GM18508 (cell line): ENCODE results near the gene EVI2B.
"Not testable (repeated sequence)": the region's sequence is repeated elsewhere in the genome, so short reads cannot be mapped to it uniquely, and the experiment has no call there.

Experiments used
- ATAC-seq: cut with Tn5 transposase; IDR thresholded peaks from one replicate; pipeline ENCODE4 v1.9.1; 2021; ENCODE audit warnings: moderate number of reproducible peaks; ENCODE audit not compliant: insufficient read depth, unreplicated experiment

Gene EVI2B, protein sequence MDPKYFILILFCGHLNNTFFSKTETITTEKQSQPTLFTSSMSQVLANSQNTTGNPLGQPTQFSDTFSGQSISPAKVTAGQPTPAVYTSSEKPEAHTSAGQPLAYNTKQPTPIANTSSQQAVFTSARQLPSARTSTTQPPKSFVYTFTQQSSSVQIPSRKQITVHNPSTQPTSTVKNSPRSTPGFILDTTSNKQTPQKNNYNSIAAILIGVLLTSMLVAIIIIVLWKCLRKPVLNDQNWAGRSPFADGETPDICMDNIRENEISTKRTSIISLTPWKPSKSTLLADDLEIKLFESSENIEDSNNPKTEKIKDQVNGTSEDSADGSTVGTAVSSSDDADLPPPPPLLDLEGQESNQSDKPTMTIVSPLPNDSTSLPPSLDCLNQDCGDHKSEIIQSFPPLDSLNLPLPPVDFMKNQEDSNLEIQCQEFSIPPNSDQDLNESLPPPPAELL

DNA sequence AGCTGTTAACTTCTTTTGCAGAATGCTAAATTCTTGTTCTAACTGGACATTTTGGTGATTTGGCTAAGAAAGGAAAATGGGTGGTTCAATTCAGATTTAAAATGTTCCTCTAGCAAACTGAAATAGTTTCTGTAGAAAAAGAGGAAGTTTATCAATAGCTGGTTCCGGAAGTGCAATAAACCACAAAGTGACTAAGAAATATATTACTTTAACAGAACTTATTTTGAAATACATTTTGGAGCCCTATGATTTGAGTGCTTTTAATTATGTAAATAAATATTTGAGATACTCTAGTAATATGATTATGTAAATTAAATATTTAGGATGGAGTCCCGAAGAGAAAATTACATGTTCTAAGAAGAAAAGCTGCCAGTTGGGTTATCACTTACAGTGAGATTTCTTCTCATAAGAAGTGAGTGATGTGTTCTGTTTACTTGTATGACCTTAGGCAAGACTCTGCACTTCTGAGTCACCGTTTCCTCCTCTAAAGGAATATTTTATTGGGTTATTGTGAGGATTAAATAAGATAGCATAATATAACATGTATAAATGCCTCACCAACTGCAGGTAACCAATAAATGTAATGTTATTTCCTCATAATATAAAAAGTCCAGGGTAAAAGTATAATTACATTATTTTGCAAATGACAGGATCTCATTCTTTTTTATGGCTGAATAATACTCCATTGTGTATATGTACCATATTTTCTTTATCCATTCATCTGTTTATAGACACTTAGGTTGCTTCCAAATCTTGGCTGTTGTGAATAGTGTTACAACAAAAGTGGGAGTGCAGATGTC is at the start of gene EVI2B:
TSS of gene EVI2B (minus strand) at position 73 of the 800 bp plus-strand sequence. CDS start 8,445 bp downstream, outside the sequence.
- ATAC-seq = no peak

DNA sequence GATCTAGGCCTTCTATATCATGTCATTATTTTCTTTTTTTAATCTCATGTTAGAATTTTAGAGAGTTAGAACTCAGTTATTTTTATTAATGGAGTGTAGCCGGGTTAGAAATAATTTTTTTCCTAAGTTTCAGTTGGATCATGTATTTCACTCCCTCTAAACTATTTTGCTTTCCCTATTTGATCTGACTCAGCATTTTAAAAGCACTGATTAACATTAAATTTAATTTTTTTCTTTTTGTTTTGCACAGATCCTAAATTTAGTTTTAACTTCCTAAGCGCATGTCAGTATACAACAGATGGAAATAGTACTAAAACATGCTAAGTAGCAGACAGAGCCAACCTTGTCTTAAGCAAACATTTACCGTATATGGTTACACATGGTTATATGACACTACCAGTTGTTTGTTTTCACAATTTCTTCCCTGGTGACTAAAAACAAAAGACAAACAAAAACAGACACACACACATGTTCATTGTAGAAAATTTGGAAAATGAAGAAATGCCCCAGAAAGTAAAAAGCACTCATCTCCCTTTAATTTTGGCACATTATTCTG is 44.1 kb upstream of the EVI2B start:
- no peak for ATAC-seq

DNA sequence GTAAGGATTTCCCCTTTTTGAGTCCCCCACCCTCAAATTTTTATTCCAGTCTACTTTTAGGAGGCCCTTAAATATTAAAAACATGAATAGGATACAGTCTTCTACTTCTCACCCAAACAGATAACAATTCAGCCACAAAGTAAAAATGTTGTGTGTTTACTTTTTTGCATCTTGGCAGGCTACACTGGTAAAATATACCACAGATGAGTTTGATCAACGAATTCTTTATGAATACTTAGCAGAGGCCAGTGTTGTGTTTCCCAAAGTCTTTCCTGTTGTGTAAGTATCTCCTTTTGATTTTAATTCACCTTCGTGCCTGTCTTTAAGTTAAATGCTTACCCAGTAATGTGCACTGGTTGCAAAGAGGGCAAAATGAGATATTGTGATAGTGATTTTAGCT is 43.2 kb upstream of the EVI2B start:
- ATAC-seq = no peak

DNA sequence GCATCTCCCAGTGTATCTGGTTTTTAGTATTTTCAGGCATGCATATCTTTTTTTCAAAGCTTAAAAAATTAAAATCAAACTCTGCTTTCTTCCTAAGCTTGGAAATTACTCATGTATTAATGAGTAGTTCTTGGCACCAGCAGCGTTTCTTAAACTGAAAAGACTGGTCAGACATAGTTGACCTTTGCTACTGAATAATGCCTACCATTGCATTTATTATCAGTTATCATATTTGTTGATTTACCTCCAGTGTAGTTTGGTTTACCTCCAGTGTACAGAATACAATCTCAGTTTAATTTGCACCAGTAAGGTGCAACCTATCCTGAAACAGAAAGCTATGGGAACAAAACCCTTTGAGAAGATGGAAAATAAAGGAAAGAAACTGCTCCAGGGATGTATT is 42.1 kb upstream of the EVI2B start:
- ATAC-seq = no peak

DNA sequence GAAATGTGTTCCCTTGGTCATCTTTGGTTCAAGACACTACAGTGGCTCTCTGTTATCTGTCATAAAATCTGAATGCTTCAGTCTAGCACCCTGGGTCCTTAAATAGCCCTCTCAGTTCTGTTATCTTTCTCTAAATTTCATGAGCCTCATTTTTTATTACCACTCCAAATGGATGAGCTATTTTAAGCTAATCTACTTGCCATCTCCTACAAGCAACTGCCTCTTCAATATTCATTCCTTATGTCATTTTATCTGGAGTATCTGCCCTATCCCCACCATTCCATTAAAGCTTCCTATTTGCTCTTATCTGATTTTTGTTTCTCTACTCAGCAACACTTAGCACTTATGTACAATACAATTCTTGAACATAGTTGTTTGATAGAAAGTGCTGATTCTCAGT is 35.6 kb upstream of the EVI2B start:
- ATAC-seq = no peak

DNA sequence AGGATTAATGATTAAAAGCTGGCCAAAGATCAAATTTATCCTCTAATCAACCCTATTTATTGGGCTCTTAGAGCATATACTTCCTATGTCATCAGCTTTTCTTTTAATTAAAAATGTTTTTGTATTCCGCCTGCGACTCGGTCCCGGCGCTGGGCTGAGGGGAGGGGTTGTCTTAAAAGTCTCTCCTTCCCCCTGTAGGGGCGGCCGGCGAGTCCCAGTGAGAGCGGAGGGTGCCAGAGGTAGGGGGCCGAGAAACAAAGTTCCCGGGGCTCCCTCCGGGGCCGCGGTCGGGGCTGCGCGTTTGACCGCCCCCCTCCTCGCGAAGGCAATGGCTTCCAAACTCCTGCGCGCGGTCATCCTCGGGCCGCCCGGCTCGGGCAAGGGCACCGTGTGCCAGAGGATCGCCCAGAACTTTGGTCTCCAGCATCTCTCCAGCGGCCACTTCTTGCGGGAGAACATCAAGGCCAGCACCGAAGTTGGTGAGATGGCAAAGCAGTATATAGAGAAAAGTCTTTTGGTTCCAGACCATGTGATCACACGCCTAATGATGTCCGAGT is 31.4 kb upstream of the EVI2B start:
- ATAC-seq = not testable (repeated sequence)

DNA sequence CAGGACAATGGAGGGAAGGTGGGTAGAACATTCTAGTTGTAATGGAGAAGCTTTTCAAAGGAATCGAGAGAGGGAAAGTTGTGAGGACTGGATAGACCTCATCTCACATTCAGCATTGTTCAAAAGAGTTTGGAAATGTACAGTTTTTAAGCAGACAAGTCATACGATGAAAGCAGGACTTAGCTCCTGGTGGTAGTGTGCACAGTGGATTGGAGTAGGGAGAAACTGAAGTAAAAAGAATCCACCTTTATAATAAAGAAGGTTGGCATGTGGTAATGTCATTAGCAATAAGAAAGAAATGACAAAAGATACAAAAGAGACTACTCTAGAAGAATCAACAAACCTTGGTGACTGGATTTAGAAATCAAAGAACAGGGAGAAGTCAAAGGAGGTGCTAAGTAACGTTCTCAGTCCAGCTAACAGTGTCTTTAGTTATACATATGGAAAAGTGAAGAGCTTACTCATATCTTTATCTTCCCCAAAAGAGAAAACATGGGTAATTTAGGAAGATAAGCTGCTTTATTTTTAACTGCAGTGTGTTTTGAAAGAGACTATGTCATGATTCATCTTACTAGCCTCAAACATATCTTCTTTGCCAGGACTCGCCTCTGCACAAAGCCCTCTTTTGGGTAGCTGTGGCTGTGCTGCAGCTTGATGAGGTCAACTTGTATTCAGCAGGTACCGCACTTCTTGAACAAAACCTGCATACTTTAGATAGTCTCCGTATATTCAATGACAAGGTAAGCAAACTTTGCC is 26.2 kb upstream of the EVI2B start:
- no peak for ATAC-seq

DNA sequence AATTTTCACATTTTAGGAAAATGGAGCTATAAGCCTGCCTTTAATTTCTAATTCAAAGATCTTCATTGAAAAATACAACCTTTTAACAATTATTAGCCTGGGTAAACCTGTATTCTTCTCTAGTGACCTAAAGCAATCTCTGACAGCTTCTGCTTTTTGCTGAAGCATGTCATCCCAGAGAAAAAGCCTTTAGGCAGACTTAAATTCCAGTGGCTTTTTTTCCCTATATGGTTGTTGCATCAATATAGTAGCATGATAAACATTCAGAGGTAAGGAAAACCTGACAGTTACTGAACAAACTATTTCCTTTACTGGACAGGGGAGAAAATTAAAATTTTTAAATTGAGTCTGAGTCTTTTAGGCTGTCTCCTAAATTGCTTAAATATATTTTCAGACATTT is 15.4 kb upstream of the EVI2B start:
- ATAC-seq = no peak

DNA sequence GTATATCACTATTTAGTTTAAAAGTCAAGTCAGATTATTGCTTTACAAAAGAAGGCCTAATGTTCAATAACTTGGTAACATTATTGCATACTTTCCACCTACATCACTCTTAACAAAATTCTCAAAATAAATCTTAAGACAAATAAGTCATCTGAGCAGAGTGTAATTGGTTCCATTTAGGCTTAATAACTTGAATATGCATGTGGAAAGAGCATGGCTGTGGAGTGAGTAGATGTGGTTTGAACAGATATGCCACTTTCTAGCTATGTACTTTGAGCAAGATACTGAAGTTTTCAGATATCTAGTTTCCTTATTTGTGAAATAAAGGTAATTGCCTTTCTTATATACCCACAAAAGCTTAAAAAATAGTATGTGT is 14.3 kb upstream of the EVI2B start:
- no peak for ATAC-seq

DNA sequence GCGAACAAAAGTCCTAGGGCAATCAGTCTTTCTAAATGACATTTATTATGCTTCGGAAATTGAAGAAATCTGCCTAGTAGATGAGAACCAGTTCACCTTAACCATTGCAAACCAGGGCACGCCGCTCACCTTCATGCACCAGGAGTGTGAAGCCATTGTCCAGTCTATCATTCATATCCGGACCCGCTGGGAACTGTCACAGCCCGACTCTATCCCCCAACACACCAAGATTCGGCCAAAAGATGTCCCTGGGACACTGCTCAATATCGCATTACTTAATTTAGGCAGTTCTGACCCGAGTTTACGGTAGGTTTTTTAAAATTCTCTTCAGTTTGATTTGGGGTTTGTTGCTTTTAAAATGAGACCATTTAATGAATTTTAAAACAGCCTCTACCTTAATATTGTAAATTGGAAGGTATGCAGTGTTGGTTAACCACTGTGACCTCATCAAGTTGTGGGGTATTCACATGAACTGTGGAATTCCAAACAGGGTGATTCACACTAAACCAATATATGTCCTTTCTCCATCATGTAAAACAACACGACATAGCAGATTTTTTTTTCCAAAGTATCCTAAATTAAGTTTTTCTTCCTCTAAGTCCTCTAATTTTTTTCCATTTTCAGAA is 13.8 kb upstream of the EVI2B start:
- ATAC-seq = no peak

DNA sequence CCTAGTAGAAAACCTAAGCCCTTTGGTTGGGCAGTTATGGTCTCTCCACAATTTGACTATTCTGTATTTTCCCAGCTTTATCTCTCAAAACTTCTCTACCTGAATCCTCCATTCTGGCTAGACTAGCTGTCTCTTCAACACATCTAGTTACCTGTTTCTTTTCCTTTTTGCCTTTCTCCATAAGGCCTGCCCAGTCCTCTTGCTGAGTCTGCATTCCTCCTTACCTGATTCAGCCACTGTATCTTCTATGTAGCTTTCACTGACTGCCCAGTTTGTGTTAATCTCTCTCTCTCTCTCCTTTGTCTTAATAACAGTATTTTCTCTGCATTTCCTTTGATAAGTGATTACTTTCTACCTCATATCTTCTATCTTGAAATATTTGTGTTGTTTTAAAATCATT is 9.7 kb upstream of the EVI2B start:
- ATAC-seq = no peak

DNA sequence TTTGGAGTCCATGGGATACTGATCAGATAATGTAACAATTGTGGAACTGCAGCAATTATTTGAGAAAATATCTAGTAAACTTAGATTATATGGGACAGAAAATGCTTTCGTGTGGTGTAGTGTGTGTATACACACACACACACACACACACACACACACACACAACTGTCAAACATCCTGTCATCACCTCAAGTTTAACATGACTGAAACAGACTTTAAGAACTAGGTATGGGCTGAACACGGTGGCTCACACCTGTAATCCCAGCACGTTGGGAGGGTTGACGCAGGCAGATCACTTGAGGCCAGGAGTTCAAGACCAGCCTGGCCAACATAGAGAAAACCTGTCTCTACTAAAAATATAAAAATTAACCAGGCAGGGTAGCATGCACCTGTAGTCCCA is 8.1 kb upstream of the EVI2B start:
- no peak for ATAC-seq

DNA sequence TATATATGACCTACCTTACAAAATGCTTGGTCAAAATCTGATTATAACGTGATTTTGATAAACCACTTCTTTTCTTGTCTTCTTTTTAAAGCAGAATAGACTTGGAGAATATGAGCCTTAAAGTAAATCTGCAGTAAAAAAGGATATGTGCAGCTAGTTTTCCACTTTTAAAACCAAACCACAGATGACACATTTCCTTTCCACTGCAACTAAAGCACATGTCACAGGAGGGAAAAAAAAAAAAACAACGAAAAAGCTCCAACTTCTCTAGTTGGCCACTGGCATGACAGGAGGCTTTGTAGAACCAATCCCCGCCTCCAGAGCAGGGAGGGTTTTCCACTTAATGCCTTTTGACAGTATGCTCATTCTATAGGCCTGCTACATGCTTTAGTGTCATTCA is 7.6 kb upstream of the EVI2B start, which contains the start of gene EVI2A:
TSS of gene EVI2A (minus strand) at position 142 of the 400 bp plus-strand sequence. CDS start 2,609 bp downstream, outside the sequence.
- ATAC-seq = no peak

DNA sequence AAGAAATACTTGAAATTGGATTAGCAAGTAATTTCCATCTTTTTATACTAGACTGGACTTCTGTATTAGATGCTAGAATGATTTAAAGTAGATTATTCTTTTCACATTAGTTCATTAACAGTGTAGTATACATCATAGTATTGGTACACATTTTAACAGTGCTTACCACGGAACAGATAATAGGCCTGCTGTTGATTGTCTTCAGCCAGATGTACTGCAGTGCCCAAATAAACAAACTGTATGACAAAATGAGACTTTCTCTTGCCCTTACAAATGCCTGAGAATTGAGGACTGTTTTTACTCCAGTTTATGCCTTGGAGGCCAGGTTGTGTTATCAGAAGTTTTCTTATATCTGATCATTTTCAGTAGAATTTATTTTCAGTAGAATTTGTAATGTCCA is 6.9 kb upstream of the EVI2B start:
- no peak for ATAC-seq

DNA sequence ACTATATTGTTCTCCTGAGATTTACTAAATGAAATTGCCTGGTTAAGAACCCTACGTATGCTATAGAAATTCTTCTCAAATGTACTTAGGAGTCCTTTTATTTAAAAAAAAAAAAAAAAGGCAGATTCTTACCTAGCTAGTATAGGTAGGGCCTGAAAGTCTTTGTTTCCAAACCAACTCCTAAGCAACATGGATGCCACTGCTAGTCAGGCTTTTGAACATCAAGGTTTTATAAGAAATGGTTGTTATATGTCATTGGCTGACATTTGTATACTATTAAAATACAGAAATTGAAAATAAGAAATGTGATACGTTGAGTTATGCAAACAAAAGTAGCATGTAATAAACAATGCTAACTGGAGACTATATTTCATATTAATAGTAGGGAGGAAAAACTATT is 6.4 kb upstream of the EVI2B start:
- ATAC-seq = no peak

DNA sequence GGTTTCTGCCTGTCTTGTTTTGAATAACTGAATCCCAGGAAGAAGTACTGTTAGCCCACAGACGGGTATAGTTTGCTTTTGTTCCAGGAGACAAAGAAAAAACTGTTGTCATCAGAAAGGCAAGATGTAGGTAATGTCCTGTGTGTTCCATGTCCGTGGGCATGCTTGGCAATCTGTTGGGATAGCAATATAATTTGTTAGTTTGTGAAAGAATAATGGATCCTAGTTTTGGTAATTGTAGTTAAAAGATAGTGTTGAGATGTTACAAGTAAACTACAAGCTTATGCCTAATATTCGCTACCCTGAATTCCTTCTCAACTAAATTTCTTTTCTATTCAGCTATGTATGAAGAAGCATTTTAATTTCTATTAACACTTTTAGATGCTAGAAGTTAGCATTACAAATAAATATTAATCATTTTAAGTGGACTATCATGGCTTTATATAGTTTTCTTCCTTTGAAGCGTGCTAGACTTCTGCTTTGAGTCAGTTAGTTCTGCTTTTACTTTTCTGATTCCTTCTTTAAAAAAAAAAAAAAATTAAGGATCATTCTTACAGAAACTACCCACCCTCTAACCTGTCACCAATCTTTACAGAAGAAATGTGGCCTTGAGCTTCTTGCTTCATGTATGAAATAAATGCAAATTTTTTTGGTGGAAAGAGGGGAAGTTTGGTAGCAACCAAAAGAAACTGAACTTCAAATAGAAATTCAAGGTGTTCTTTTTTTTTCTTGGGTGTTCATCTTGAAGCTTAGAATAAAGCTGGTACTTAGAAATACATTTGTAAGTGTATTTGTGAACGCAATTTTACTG is 5.2 kb upstream of the EVI2B start:
- no peak for ATAC-seq

DNA sequence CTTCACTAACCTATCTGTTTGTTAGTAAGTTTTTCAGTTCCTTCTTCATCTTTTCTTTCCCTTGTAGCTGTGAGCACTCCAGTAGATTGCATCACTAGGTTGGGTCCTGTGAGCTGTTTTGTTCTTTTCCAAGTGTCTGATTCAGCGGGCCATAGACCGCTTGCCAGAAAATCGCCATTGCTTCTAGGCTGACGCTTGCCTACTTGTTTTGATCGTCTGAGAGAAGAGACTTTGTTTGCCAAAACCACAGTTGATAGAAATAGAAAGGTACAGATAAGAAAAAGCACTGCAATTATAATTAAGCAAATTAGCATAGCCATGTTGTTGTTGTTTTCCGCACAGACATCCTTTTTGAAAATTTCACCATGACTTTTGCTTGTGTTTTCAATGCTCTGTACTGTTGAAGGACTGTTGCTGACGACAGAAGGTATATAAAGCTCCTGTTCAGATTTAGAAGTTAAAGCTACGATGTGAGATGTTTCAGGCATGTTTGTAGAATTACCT is 4.5 kb upstream of the EVI2B start:
- ATAC-seq = no peak

DNA sequence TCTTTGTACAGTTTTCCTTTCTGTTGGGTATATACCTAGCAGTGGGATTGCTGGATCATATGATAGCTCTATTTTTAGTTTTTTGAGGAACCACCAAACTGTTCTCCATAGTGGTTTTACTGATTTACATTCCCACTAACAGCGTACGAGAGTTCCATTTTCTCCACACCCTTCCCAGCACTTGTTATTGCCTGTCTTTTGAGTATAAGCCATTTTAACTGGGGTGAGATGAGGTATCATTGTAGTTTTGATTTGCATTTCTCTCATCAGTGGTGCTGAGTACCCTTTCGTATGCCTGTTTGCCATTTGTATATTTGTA is 887 bp upstream of the EVI2B start:
- ATAC-seq = no peak

DNA sequence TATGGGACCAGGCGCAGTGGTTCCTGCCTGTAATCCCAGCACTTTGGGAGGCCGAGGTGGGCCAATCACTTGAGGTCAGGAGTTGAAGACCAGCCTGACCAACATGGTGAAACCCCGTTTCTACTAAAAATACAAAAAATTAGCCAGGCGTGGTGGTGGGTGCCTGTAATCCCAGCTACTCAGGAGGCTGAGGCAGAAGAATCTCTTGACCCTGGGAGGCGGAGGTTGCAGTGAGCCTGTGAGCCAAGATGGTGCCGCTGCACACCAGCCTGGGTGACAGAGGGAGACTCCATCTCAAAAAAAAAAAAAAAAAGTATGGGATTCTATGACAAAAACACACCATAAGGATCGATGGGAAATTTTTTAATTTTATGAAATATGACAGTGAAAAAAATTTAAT is 1.6 kb downstream of the EVI2B start:
- not testable (repeated sequence) for ATAC-seq
